GM18519 (cell line): ENCODE measurements around the gene INTS11.
A peak's percentile ranks its signal among the peaks of the same experiment; 100 is the strongest.

Experiments used
- ATAC-seq: cut with Tn5 transposase; IDR thresholded peaks from one replicate; pipeline ENCODE4 v1.9.1; 2021; ENCODE audit warnings: mild to moderate bottlenecking, moderate library complexity; ENCODE audit not compliant: unreplicated experiment, low FRiP score

INTS11 gene

DNA sequence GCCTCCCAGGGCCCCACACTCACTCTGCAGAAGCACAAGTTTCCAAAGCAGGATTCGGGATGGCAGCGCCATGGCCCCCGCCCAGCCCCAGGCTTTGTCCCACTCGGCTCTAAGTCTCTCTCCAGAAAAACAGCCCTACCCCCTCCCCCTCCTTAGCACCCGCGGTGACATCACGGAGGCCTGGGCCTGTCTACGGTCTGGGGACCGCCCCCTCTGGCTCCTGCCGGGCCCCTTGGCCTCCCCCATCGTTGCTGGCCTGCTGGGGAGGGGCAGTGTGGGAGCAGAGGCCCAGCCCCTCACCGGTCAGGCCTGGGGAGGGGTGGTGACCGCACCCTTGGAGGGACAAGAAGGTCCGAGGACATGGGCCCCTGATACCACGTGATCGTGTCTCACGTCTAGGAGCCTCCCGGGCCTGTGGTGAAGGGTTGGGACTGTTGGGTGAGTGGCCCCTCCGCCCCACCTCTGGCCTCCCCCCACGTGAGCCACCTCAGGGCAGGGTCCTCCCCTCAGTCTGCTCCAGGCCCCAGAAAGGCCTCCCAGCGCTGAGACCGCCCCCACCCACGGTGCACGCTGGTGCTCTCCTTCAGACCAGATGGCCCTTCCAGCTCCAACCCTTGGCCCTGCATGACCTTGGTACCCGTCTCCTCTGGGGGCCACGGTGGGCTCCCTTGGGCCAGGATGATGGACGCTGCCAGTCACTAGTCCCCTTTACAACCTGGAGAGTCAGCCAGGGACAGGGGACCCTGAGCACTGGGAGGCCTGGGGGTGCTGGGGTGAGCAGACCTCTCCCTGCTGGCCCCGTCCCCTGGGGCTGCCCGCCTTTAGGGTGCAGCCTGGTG is 34.2 kb upstream of the INTS11 start, which contains the start of gene MXRA8:
TSS of gene MXRA8 (minus strand) at position 123 of the 839 bp plus-strand sequence. CDS start at position 72, 51 bp downstream.
- no peak for ATAC-seq

DNA sequence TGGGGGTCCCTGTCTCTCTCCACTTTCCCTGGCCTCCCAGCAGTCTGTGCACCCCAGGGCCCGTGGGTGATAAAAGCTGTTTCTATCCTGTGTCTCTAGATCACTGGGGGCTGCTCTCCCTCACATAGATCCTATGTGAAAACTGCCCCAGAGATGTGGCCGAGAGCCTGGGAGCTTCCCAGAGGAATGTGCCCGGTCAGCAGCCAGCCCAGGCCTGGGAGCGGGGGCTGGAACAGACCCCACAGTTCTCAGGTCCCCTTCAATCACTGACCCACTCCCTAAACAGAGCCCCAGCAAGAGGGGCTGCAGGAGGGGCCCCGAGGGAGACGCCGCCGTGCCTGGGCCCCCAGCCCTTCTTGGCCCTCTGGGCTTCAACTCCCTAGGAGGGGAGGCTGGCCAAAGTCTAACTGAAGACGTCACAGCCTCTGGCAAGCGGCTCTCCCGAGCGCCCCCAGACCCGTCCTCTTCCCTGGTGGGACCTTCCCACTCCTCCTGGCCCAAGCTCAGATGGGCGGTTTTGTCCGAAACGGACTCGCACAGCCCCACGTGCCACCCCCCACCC is 33.5 kb upstream of the INTS11 start:
- no peak for ATAC-seq

DNA sequence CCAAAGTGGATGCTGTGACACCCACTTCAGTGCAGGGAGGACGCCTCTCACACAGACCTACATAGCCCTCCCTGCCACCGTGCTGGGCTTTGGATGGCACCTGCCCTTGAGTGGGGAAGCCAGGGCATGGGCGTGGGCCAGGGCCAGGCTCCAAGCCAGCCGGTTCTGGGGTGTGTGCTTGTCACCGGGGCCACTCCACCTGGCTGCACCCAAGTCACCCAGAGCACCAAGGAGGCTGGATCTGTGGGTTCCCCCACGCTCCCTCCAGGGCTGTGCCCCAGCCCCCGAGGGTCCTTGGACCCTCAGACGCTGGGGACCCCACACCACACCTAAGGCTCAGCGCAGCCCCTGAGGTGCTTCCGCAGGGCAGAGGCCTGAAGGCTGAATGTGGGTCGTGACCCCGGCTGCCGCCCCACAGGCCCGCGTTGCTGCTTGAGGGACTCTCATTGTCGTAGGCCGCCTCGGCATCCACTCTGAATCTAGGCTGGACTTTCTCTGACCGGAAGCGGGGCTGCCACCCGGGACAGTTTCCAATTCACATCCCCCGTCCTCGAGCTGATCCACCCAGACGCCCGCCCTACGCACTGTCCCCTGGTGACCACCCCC is 32.4 kb upstream of the INTS11 start:
- ATAC-seq, result no peak

DNA sequence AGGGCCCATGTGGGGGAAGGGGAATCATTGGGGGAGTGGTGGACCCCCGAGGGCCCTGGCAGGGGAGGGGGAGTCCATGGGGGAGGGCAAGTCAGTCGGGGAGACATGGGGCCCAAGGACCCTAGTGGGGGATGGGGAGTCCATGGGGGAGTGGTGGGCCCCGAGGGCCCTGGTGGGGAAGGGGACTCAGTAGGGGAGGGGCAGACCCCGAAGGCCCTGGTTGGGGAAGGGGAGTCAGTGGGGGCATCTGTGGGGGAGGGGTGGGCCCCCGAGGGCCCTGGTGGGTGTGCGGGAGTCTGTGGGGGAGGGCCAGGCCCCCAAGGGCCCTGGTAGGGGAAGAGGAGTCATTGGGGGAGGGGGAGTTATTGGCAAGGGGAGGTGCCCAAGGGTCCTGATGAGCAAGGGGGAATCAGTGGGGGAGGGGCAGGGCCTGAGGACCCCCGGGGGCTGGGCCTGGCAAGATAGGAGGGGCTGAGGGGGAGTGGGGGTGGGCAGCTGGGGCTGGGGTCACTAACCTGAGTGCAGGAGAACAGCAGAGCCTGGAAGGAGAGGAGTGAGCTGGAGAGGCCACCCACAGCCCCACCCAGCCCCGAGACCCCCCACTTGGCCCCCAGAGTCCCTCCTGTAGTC is 31.8 kb upstream of the INTS11 start:
- ATAC-seq, result no peak

DNA sequence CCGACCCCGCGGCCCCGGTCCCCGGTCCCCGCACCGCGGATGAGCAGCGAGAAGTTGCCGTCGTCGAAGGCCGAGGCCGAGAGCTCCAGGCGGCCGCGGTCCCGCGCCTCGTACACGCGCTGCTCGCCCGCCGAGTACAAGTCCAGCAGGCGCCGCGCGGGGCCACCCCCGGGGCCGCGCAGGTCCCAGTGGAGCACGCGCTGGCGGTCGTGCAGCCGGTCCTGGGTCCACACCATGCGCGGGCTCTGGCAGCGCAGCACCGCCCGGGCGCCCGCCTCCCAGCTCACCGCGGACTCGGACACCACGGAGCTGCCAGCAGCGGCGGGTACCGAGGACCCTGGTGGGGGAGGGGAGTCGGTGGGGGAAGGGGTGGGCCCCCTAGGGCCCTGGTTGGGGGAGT is 31.0 kb upstream of the INTS11 start:
- ATAC-seq, result no peak

DNA sequence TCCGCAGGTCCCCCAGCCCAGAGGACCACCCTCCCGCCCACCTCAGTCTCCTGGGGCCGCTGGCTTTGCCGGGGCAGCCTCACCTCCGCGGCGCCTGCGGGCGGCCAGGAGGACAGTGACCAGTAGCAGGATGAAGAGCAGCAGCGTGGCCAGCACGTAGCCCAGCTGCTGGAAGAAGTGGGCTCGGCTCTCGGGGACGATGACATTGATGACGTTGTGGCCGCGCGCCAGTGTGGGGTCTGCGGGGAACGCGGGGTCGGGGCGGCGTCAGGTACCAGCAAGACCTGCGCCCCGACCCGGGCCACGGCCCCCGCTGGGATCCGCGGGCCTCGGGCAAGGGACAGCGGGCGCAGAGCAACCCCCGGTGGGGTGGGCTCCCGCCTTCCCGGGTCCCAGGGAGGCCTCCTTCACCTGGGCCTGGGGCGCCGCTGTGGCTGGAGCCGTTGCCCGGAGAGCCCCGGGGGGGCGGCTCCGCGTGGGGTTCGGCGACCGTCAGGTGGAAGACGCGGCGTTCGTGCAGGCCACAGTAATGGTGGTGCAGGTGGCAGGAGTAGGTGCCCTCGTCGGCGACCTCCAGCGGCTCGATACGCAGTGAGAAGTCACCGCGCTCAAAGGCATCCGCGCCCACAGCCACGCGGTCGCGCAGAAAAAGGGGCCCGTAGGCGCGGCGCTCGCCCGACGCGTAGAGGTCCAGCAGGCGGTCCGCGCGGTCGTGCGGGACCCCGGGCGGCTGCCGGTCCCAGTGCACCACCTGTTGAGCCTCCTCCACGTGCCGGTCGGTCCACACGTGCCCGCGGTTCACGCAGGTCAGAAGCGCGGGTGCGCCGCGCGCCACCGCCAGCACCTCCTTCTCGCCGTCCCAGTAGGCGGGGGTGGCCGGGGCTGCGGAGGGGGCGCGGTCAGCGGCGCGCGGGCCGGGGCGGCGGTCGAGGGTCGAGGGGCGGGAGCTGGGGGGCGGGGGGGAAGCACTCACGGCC is 30.1 kb upstream of the INTS11 start:
- ATAC-seq, result no peak

DNA sequence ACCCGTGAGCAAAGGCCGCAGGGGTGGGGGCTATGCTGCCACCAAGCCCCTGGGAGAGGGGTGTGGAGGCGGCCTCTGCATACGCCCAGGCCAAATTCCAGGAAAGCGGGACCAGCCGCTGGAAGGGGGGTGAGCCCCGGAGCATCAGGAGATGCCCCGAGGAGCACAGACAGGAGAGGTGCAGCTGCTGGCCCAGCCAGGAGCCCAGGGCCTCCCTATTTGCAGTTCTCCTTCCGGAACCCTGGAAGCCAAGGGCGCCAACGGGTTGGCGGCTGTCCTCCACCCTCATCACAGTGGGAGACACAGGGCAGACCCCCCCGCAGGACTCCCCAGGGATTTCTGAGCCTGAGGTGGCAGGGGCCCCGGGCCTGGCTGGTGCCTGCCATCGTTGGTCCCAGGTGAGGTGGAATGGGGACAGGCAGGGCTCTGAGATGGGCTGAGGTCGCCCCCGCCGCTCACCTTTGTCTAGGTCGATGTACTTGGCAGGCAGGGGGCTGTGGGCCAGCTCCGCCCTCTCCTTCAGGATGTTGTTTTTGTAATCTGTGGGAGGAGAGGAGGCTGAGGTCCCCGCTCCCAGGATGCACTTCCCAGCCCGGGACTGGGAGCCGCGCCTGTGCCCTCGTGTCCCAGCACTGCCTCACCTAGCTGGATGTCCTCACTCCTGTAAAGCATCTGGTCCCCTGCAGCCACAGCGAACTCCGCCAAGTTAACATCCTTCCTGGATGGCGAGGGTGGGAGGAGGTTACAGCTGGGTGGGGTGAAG is 29.1 kb upstream of the INTS11 start:
- ATAC-seq, result no peak

DNA sequence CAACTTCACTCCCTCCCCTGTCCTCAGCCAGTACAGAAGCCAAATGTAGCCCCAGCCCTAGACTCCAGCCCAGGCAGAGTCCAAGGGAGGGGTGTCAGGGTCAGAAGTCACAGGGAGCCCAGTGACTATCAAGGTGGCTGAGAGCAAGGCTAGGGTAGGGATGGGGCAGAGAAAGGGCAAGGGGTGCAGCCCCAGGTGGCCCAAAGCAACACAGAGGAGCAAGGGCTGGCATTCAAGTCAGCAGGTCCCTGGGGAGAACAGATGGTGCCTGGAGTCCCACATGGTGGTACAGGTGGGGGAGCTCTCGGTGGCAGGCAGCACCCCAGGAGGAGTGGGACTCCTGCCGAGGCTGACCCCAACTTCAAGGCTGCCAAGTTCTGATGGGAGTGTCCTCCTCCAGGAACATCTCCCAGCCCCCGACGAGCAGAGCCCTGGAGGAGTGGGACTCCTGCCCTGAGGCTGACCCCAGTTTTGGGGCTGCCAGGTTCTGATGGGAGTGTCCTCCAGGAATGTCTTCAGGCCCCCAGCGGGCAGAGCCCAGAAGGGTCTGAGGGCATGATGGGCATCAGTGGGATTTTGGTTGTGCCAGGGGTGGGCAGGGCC is 28.4 kb upstream of the INTS11 start:
- ATAC-seq, result no peak

DNA sequence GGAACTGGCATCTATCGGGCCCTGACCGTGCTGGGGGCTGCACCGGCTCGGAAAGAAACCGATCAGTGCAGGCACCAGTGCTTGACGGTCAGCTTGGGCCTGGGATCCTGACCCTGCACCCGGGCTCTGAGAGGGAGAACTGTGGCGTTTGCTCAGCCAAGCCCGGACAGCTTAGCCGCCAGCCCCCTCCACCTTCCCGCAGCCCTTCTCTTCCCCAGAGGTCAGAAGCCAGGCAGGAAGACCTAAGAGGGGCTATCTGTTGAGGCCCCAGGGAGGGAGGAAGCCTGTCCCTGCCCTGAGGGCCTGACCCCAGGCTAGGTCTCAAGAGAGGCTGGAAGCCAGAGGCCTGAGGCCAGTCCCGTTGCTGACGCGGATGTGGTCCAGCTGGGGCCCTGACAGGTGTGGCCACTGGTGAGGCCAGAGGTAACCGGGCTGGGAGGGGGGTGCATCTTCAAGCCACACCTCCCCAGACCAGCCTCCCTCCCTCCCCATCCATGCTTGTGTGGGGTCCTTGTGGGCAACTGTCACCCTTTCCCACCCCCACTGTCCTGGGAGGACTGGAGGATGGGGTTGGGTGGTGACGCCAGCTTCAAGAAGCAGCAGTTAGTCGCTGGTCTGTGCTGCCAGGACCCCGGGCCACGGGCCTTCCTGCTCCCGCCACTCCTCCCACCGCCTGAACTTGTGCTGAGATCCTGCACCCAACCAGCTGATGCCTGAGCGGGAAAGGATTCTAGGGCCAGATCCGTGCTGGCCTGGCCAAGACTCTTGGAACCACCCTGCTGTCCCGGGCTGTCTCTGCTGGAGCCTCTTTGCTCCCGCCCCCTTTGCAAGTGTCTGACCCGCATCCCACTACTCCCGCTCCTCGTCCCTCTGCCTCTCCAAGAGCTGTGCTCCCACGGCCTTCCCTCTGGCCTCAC is 27.3 kb upstream of the INTS11 start:
- no peak for ATAC-seq

DNA sequence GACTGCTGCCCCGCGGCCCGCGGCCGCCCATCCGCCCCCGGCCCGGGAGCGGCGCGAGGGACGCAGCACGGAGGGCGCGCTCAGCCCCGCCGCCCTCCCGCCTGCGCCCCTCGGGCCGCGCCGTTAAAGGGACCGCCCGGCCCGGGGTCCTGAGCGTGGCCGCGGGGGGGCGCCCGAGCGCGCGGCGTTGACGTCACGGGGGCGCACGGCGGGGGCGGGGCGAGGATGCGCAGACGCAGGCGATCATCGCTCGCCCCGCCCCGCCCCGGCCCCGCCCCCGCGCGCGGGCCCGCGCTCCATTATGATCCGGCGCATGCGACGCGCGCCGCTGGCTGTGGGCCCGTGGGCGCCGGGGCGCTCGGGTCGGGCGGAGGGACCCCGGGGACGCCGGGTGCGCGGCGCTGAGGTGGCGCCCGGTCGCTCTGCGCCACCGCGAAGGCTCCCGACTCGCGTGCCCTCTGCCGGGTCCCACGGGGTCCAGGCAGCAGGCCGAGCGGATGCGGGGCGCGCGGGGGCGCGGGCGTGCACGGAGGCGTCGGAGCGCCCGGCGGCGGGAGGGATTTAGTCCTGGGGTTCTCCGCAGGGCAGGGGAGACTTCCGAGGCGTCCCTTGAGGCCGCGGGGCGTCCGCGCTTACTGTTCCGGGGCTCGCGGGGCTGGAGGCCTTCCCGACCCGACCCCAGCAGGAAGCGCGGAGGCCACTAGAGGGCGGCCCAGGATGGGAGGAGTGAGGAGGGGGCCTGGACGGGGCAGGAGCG is 25.0 kb upstream of the INTS11 start, which contains the start of gene DVL1:
TSS of gene DVL1 (minus strand) at position 163 of the 757 bp plus-strand sequence. CDS start 353 bp downstream, outside the sequence.
- ATAC-seq, result peak; percentile 41

DNA sequence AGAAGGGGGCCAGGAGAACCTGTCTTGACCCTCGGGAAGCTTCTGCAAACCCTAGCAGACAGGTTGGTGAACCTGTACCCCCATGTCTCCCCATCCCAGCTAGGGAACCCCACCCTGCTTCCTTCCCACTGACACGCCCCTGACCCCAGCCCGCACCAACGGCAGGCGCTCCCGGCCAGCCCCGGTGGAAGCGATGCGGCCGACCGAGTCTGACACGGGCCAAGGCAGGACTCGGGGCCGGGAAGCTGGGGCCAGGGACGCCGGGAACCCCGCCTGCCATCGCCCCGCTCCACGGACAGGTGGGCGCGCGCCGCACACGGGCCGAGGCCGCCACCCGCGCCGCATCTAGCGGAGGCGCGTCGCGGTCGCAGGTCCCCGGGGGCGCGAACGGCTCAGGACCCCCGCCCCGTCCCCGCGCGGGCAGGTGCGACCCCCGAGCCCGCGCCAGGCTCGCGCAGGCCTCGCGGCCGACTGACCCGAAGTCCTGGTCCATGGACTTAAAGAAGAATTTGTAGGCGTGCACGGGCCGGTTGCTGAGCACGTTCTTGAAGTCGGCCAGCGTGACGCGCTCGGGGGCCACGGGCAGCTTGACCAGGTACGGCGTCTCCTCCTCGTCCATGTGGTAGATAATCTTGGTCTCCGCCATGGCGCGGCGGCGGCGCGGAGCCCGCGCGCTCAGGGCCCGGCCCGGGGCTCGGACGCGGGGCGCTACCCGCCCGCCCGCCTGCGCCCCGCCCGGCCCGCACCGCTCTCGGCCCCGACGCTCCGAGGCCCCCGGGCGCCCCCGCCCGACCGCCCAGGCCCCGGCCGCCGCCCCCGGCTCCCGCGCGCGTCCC is 24.2 kb upstream of the INTS11 start:
- ATAC-seq, result no peak

DNA sequence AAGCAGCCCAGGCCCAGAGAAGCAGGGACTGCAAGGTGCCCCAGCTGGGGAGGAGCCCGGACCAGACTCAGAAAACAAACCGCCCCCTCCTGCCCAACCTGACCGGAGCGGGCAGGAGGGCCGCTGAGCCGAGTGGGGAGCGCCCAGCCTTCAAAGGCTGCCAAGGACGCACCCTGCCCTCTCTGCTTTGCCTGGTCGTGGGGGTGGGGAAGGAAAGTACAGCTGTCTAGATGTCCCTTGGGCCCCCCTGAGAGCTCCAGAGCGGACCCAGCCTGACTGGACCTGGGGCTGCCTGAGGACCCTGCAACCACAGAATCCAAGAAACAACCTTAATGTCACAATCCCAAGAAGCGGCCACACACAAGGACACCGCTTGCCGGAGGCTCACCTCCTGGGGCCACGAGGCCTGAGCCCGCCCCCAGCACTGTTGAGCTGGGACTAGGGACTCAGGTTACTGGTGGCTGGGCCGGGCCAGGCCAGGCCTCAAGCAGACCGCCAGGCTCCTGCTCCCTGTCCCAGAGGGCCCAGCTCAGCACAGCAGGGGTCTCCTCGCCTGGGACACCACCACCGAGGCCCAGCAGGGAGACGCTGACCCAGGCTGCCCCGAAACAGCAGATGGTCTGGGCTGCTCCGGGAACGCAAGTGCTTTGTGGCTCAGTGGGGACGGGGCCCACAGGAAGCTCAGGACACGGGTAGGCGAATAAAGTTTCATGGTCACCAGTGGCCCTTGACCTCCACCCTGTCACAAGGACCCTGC is 23.4 kb upstream of the INTS11 start:
- no peak for ATAC-seq

DNA sequence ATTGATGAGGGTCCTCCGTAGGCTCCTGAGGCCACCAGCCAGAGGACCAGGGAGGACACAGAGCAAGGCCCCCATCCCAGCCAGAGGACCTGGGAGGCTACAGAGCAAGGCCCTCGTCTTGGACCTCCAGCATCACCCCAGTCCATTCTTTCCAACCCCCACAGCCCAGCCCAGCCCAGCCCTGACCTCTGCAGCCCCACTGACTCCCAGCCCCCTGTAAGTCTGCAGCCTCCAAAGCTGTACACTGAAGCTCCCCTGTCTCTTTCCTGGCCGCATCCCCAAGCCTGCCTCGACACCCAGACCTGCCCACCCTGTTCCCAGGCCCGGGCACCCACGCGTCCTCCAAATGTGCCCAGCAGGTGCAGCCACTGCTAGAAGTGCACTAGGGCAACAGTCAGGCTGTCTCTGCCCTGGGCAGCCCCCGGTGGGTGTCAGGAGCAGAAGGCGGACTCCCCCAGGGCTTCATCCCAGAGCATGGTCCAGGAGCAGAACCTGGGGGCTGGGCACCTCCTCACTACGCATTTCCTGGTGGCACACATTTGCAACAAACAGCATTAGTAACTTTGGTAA is 22.7 kb upstream of the INTS11 start:
- no peak for ATAC-seq

DNA sequence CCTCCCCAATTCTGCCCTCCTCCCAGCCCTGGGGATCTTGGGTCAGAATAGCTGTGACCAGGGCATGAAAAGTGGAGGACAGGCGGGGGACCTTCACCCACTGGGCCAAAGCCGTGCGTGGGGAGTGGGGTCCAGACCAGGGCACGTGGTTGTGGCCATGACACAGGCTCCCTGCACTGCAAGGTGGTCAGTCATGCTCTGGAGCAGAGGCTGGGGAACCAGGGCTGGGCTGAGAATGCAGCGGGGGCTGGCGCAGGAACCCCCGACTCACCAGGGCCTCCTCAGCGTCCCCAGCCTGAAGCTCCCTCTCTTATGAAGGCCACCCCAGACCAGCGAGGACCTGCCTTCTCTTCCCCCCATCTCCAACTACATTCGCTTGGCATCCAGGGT is 22.0 kb upstream of the INTS11 start:
- no peak for ATAC-seq

DNA sequence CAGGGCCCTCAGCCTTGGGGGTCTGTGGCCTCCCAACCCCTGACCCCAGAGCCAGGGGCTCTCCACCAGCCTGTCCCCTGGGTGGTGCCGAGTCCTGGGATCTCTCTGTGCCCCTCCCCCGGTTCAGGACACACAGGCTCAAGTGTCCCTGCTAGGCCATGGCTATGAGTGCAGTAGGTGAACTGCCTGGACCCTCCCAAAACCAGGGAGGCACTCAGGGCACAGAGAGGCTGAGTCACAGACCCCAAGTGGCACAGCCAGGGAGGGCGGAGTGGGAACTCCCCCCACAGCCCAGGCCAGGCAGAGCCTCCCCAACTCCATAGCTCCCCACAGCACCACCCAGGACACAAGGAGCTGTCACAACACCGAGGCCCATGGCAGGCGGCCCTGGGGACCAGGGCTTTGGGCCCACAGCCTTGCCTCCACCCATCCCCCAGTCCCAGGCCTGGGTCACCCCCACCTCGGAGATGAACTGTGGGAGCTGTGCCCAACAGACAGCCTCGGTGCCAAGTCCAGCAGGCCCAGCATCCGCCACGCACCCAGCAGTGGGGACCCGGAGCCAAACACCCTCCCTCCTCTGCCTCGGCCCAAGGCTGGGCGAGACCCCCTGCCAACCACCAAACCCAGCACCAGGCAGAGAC is 21.5 kb upstream of the INTS11 start:
- no peak for ATAC-seq
